CD4-positive, alpha-beta T cell (primary cell): ENCODE data around the gene DNTT. TPM values are rescaled to one million over a fixed set of nuclear protein-coding genes. Genes with fewer than 3 reads are reported as not detected.

ENCODE experiments used
- ATAC-seq: fragments of 200-7000 bp; cut with Tn5 transposase; one replicate; pipeline ENCODE4 v1.10.0; 2022; ENCODE audit warnings: mild to moderate bottlenecking; ENCODE audit not compliant: poor library complexity
- CTCF ChIA-PET: fragments of 350-600 bp; sonication (Branson Sonifier 250); formaldehyde crosslinking; loops from one replicate; lab custom pipeline; 2021; ENCODE audit warnings: antibody characterized with exemption, inconsistent platforms; lab: Charles Lee
- POLR2A ChIA-PET: fragments of 350-600 bp; sonication (Branson Sonifier 250); formaldehyde crosslinking; loops from one replicate; lab custom pipeline; 2021; ENCODE audit warnings: antibody characterized with exemption, inconsistent platforms; lab: Charles Lee
- DNase-seq, 14 experiments: peaks; one replicate each; pipeline ENCODE4 v3.0.0-alpha.2; 2013 to 2020; ENCODE audit warnings: mixed read lengths in 2 of 14
- H3K27ac ChIP-seq, 2 donors: one replicate each; pipeline versions ENCODE4 v1.5.1 to v1.7.0; 2013; ENCODE audit warnings: low read length in 2 of 2, low read depth in 1 of 2, mild to moderate bottlenecking in 1 of 2
- H3K27me3 ChIP-seq, 2 experiments: 1 replicate in 1 of 2; 2 replicates in 1 of 2; pipeline versions ENCODE4 v1.6.1 to v1.7.0; 2013; ENCODE audit warnings: low read length in 2 of 2, control low read depth in 1 of 2, mild to moderate bottlenecking in 1 of 2, moderate library complexity in 1 of 2; ENCODE audit not compliant: insufficient read depth in 2 of 2, control insufficient read depth in 1 of 2
- H3K36me3 ChIP-seq: one replicate; pipeline ENCODE4 v1.6.1; 2013; ENCODE audit warnings: low read length, control low read depth; ENCODE audit not compliant: insufficient read depth
- H3K4me1 ChIP-seq: one replicate; pipeline ENCODE4 v1.6.1; 2013; ENCODE audit warnings: low read length, control low read depth; ENCODE audit not compliant: insufficient read depth
- H3K4me3 ChIP-seq: one replicate; pipeline ENCODE4 v1.5.1; 2013; ENCODE audit warnings: mild to moderate bottlenecking, low read length, moderate library complexity
- H3K9me3 ChIP-seq, 2 experiments: 1 replicate in 1 of 2; 2 replicates in 1 of 2; pipeline versions ENCODE4 v1.6.1 to v1.7.0; 2013; ENCODE audit warnings: low read length in 2 of 2, mild to moderate bottlenecking in 2 of 2, control low read depth in 1 of 2, moderate library complexity in 1 of 2; ENCODE audit not compliant: control insufficient read depth in 1 of 2, insufficient read depth in 1 of 2
- H3K27ac Mint-ChIP-seq: one replicate; pipeline ENCODE4 v1.8.0; 2020; ENCODE audit warnings: mixed read lengths
- H3K27me3 Mint-ChIP-seq: one replicate; pipeline ENCODE4 v1.8.0; 2021; ENCODE audit warnings: mixed read lengths
- H3K36me3 Mint-ChIP-seq: one replicate; pipeline ENCODE4 v1.8.0; 2021; ENCODE audit warnings: low read depth, mixed read lengths
- H3K4me1 Mint-ChIP-seq: one replicate; pipeline ENCODE4 v1.8.0; 2021; ENCODE audit warnings: low read depth, mixed read lengths
- H3K4me3 Mint-ChIP-seq: one replicate; pipeline ENCODE4 v1.8.0; 2020; ENCODE audit warnings: mild to moderate bottlenecking, mixed read lengths
- H3K9me3 Mint-ChIP-seq: one replicate; pipeline ENCODE4 v1.8.0; 2020; ENCODE audit warnings: mixed read lengths
- intact Hi-C, 2 experiments: fragments of 100-400 bp; cut with DNase I in 1 of 2; cut with micrococcal nuclease in 1 of 2; formaldehyde crosslinking; loops; one replicate each; pipeline versions ENCODE4 v1.15.1 to v1.9.0; 2023 to 2025; cut with DNase I, micrococcal nuclease
- polyA plus RNA-seq, 2 donors: library from polyadenylated mRNA; unstranded; fragments of 120-200 nt; gene quantifications; one replicate each; pipeline ENCODE4 v1.2.1, GENCODE V29; 2013
- total RNA-seq, 174 experiments: library from RNA in 2 of 174; stranded (reverse) in 2 of 174; gene quantifications; one replicate each; pipeline ENCODE4 v1.2.3 and lab custom pipeline; 2021 to 2026
- TF ChIP-seq, protein P1 (sequence below): fragments of 200-600 bp; IDR thresholded peaks from one replicate; pipeline ENCODE4 v1.8.0; 2022; ENCODE audit warnings: antibody characterized with exemption, mild to moderate bottlenecking

The DNTT gene
- total RNA-seq, result under 1 TPM in 1 of 2 experiments, not detected in 1; 0.11 TPM
- polyA plus RNA-seq (2013, experiment 1 of 2), result 0.18 TPM
- polyA plus RNA-seq (2013, experiment 2 of 2), result 0.31 TPM
- 0 to 0.79 (median 0.12) reads per million in 172 experiments for total RNA-seq (lab: John Stamatoyannopoulos, UW)

GRCh38 chr10:96304230-96304629, at the start of gene DNTT:
Gene DNTT (plus strand): TSS chr10:96304434. CDS start chr10:96304498, 64 bp downstream.
- H3K36me3 ChIP-seq, result no peaks in the 10 kb centered on the region
- Mint-ChIP-seq H3K36me3 (no peaks in the 10 kb centered on the region), H3K4me3 (peak within 1 kb of the TSS; percentile 36), H3K9me3 (no peaks in the 10 kb centered on the region), H3K27me3 (peaks cover 24% of the 10 kb centered on the region), H3K4me1 (peaks cover 78% of the 10 kb centered on the region), H3K27ac (peak within 1 kb of the TSS; percentile 74)
- ChIA-PET POLR2A (no interaction called here), CTCF (no interaction called here)
- H3K4me3 ChIP-seq, result no peak within 1 kb of the TSS
- peaks cover 24% of the 10 kb centered on the region for H3K4me1 ChIP-seq
- intact Hi-C loops, result no loop called here
- ATAC-seq, result no peak
- H3K27me3 ChIP-seq, result peaks cover 0 to 11% of the 10 kb centered on the region in 2 experiments
- TF ChIP-seq, protein P1, sequence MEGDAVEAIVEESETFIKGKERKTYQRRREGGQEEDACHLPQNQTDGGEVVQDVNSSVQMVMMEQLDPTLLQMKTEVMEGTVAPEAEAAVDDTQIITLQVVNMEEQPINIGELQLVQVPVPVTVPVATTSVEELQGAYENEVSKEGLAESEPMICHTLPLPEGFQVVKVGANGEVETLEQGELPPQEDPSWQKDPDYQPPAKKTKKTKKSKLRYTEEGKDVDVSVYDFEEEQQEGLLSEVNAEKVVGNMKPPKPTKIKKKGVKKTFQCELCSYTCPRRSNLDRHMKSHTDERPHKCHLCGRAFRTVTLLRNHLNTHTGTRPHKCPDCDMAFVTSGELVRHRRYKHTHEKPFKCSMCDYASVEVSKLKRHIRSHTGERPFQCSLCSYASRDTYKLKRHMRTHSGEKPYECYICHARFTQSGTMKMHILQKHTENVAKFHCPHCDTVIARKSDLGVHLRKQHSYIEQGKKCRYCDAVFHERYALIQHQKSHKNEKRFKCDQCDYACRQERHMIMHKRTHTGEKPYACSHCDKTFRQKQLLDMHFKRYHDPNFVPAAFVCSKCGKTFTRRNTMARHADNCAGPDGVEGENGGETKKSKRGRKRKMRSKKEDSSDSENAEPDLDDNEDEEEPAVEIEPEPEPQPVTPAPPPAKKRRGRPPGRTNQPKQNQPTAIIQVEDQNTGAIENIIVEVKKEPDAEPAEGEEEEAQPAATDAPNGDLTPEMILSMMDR, result no peak
- H3K9me3 ChIP-seq, result no peaks in the 10 kb centered on the region
- DNase-seq, result peak in 1 of 14 experiments; percentile 11
- no peak within 1 kb of the TSS for H3K27ac ChIP-seq

DNA sequence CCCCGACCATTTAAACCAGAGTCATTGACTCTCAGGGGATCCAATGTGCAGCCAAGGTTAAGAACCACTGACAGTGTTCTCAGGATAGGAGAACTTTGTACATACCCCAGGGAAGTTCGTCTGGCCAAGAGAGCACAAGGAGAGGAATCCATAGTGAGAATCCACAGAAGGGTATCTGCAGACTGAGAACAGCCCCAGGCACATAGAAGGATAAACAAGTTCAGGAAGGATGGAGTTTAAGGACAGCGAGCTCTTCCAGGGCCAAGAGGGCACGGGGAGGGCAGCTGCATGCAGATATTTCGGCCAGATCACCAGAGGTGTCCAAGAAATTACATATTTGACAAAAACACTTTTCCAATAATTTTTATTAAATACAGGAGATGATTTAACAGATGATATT, 49.3 kb upstream of the DNTT start:
- H3K36me3 Mint-ChIP-seq, result no peaks in the 10 kb centered on the region
- H3K4me3 Mint-ChIP-seq, result no peak overlapping the region
- DNase-seq (no peak), ATAC-seq (no peak)
- Histone ChIP-seq H3K36me3 (no peaks in the 10 kb centered on the region), H3K27me3 (no peaks in the 10 kb centered on the region), H3K4me1 (no peaks in the 10 kb centered on the region), H3K4me3 (no peak overlapping the region), H3K9me3 (no peaks in the 10 kb centered on the region), H3K27ac (no peak overlapping the region)
- POLR2A ChIA-PET, result no interaction called here
- no peaks in the 10 kb centered on the region for H3K9me3 Mint-ChIP-seq
- intact Hi-C loops, result no loop called here
- CTCF ChIA-PET, result no interaction called here
- TF ChIP-seq, protein P1, result no peak
- no peaks in the 10 kb centered on the region for H3K4me1 Mint-ChIP-seq
- no peak overlapping the region for H3K27ac Mint-ChIP-seq
- H3K27me3 Mint-ChIP-seq, result no peaks in the 10 kb centered on the region

DNA sequence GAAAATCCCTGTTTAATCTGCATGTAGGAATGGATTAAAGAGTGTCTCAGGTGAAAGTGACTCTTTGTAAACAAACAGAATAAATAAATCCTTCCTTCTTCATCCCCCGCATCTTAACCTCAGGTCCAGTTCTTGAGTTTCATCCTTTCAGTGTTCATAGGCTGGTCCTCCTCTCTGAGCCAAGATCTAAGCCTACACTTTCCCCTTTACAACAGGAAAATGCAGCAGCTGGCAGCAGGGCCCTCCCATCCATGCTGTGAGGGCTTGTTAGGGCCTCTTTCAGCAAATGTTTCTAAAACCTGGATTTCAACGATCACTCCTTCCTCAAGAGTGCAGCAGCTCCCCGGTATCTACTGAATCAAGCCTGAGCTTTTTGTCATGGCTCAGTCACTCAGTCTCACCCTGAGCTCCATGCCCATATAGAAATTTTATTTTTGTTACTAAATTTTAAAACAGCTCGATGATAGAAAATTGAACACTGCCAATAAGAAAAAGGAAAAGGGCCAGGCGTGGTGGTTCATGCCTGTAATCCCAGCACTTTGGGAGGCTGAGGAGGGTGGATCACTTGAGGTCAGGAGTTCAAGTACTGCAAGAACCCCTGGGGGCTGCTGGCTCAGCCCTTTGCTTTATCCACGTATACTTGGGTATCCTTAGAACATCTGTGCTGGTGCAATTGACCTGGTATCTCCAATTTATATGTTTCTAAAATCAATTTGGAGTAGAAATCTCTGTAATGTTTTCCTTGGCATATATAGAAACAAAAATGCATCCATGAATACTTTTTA, 48.5 kb upstream of the DNTT start:
- no peaks in the 10 kb centered on the region for H3K36me3 ChIP-seq
- H3K9me3 ChIP-seq, result no peaks in the 10 kb centered on the region
- no peak overlapping the region for H3K4me3 ChIP-seq
- intact Hi-C loops, result no loop called here
- DNase-seq, result no peak
- H3K4me1 Mint-ChIP-seq, result no peaks in the 10 kb centered on the region
- no peaks in the 10 kb centered on the region for H3K27me3 Mint-ChIP-seq
- H3K4me3 Mint-ChIP-seq, result no peak overlapping the region
- TF ChIP-seq, protein P1, result no peak
- H3K27ac ChIP-seq, result no peak overlapping the region
- ATAC-seq, result no peak
- ChIA-PET POLR2A (no interaction called here), CTCF (interaction anchor here (1.4 kb wide), 1 partner anchor 26 kb away, joined by 4 read pairs; no protein-coding TSS in a partner anchor)
- H3K27me3 ChIP-seq, result no peaks in the 10 kb centered on the region
- no peaks in the 10 kb centered on the region for H3K9me3 Mint-ChIP-seq
- no peaks in the 10 kb centered on the region for H3K4me1 ChIP-seq
- H3K36me3 Mint-ChIP-seq, result no peaks in the 10 kb centered on the region
- H3K27ac Mint-ChIP-seq, result no peak overlapping the region
